GM23248 (cell line): ENCODE data around the gene ADAMTSL1.

Experiments used
- EZH2 ChIP-seq: fragments of 200-600 bp; sonication (generic); IDR thresholded peaks from 2 replicates; pipeline ENCODE4 v1.6.1; 2018; ENCODE audit warnings: antibody characterized with exemption, mild to moderate bottlenecking; ENCODE audit not compliant: insufficient read depth, poor library complexity, severe bottlenecking
- EZH2phosphoT487 ChIP-seq: fragments of 200-600 bp; sonication (generic); IDR thresholded peaks from 2 replicates; pipeline ENCODE4 v1.6.1; 2018; ENCODE audit warnings: antibody characterized with exemption, moderate library complexity, mild to moderate bottlenecking, low read depth; ENCODE audit not compliant: insufficient read depth

DNA sequence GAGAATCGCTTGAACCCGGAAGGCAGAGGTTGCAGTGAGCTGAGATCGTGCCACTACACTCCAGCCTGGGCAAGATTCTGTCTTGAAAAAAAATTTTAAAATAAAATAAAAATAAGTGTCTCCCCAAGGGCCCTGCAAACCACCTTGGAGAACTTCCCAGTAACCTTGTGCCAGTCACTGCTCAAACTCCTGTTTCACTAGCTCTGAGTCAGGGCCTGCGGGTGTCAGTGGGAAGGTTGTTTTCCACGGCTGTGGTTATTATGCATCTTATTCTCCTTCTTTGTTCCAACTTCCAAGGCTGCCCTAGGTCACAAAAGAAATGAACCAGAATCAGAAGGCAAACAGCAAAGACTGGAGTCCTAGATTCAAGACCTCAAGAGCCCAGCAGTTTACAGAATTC lies 246.7 kb downstream of the ADAMTSL1 start:
- TF ChIP-seq EZH2phosphoT487: no peak
- TF ChIP-seq EZH2: no peak
